ENCODE measurements around the gene SAFB. TPM values are rescaled to one million over a fixed set of nuclear protein-coding genes. Genes with fewer than 3 reads are reported as not detected.

SAFB gene
- polyA plus RNA-seq, 1 experiment: 34.0 TPM

DNA sequence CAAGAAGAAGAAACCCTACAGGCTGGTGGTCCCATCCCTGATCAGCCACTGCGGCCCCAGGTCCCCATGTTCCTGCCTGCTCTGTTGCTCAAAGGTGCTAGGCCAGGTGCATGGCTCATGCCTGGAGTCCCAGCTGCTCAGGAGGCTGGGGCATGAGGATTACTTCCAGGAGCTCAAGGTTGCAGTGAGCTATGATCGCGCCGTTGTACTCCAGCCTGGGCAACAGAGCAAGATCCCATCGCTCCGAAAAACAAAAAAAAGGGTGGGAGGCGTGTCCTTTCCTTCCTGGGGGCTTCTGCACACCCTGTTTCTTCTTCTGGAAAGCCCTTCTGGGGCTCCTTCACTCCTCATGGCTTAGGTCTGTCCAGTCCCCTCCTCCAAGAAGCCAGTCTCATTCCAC lies 43.2 kb upstream of the SAFB start:
- Histone ChIP-seq H3K9me3 (ENCODE audit: control insufficient read depth, insufficient read depth, low read length) (no peaks in the 10 kb centered on the region), H3K27ac (ENCODE audit: low read depth, low read length) (no peak overlapping the region), H3K4me3 (ENCODE audit: low read depth, low read length) (no peak overlapping the region), H3K27me3 (ENCODE audit: control insufficient read depth, insufficient read depth, low read length) (no peaks in the 10 kb centered on the region)
- CTCF ChIA-PET: interaction anchor here (1.3 to 1.8 kb wide), 4 partner anchors 13 to 533 kb away, joined by 3 to 5 read pairs (median 3); no protein-coding TSS in a partner anchor
- no peak for DNase-seq (ENCODE audit: low read depth, low spot score)
- TF ChIP-seq CTCF (IDR thresholded peaks at IDR 0.05; ENCODE audit: low read depth, low read length): no peak
- POLR2A ChIA-PET: interaction anchor here (1.0 kb wide), 1 partner anchor 271 kb away, joined by 5 read pairs; no protein-coding TSS in a partner anchor

DNA sequence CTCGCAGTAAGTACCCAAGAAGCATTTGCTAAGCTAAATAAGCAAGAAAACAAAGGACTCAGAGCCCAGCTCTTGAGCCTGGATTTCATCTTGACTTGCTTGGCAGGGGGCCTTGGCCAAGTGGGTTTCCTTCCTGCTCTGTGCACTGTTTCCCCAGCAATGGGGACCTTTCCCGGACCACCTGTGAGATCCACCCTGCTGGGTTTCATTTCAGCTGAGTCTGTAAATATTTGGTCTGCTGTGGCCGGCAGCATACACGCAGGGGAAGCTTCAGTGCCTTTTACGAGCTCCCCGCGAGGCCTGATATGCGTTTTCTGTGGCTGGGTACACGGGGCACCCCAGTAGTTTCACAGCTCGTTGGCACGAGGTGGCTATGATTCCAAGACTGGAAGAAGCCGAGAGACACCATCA lies 42.7 kb upstream of the SAFB start:
- POLR2A ChIA-PET: interaction anchor here (1.0 kb wide), 1 partner anchor 271 kb away, joined by 5 read pairs; no protein-coding TSS in a partner anchor
- Histone ChIP-seq H3K27ac (ENCODE audit: low read depth, low read length) (no peak overlapping the region), H3K9me3 (ENCODE audit: control insufficient read depth, insufficient read depth, low read length) (no peaks in the 10 kb centered on the region), H3K4me3 (ENCODE audit: low read depth, low read length) (no peak overlapping the region), H3K27me3 (ENCODE audit: control insufficient read depth, insufficient read depth, low read length) (no peaks in the 10 kb centered on the region)
- no peak for DNase-seq (ENCODE audit: low read depth, low spot score)
- no peak for TF ChIP-seq CTCF (IDR thresholded peaks at IDR 0.05; ENCODE audit: low read depth, low read length)
- CTCF ChIA-PET: interaction anchor here (1.3 to 1.8 kb wide), 4 partner anchors 12 to 533 kb away, joined by 3 to 5 read pairs (median 3); no protein-coding TSS in a partner anchor

- no peak for DNase-seq (ENCODE audit: low read depth, low spot score)
- no peak for TF ChIP-seq CTCF (IDR thresholded peaks at IDR 0.05; ENCODE audit: low read depth, low read length)
- Histone ChIP-seq H3K27ac (ENCODE audit: low read depth, low read length) (no peak overlapping the region), H3K4me3 (ENCODE audit: low read depth, low read length) (no peak overlapping the region), H3K27me3 (ENCODE audit: control insufficient read depth, insufficient read depth, low read length) (no peaks in the 10 kb centered on the region), H3K9me3 (ENCODE audit: control insufficient read depth, insufficient read depth, low read length) (no peaks in the 10 kb centered on the region; the same call in 1 of the 2 replicates)
- POLR2A ChIA-PET: interaction anchor here (0.7 kb wide), 1 partner anchor 330 kb away, joined by 7 read pairs; no protein-coding TSS in a partner anchor
- CTCF ChIA-PET: interaction anchor here (0.8 kb wide), 1 partner anchor 537 kb away, joined by 3 read pairs; no protein-coding TSS in a partner anchor
Observed at GRCh38 chr19:5585461-5586299, 37.2 kb upstream of the SAFB start.

- CTCF ChIA-PET: no interaction called here
- Histone ChIP-seq H3K27ac (ENCODE audit: low read depth, low read length) (no peak overlapping the region), H3K4me3 (ENCODE audit: low read depth, low read length) (no peak overlapping the region), H3K27me3 (ENCODE audit: control insufficient read depth, insufficient read depth, low read length) (no peaks in the 10 kb centered on the region), H3K9me3 (ENCODE audit: control insufficient read depth, insufficient read depth, low read length) (no peaks in the 10 kb centered on the region; the same call in 1 of the 2 replicates)
- DNase-seq (ENCODE audit: low read depth, low spot score): no peak
- TF ChIP-seq CTCF (IDR thresholded peaks at IDR 0.05; ENCODE audit: low read depth, low read length): no peak
- POLR2A ChIA-PET: no interaction called here
Observed at GRCh38 chr19:5586300-5587070, 36.4 kb upstream of the SAFB start.

Measured in AG04450 (cell line).